GM18909 (cell line): ENCODE measurements around the gene MTCL1.

Experiments
- ATAC-seq: cut with Tn5 transposase; IDR thresholded peaks from one replicate; pipeline ENCODE4 v1.9.1; 2021; ENCODE audit warnings: mild to moderate bottlenecking; ENCODE audit not compliant: unreplicated experiment, poor library complexity

The MTCL1 gene

GRCh38 chr18:8803957-8804356, 98.6 kb downstream of the MTCL1 start:
- ATAC-seq = no peak

DNA sequence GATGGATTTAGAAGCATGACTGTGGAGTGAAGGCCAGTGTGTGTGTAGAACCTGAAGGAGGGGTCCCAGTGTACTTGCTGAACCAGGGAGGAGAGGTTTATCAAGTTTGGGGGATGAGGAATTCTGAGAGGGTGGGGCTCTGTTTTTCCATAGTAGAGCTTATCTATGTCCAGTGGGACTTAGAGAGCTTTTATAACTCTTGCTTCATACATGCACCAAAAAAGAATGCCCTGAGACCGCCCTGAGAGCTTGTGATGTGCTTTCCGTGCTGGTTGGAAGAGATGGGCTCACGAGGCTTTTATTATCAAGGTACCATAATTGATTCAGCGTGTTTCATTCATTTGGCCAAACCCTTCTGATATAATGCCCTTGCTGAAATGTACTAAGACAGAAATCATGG, 100.2 kb downstream of the MTCL1 start:
- ATAC-seq = no peak

DNA sequence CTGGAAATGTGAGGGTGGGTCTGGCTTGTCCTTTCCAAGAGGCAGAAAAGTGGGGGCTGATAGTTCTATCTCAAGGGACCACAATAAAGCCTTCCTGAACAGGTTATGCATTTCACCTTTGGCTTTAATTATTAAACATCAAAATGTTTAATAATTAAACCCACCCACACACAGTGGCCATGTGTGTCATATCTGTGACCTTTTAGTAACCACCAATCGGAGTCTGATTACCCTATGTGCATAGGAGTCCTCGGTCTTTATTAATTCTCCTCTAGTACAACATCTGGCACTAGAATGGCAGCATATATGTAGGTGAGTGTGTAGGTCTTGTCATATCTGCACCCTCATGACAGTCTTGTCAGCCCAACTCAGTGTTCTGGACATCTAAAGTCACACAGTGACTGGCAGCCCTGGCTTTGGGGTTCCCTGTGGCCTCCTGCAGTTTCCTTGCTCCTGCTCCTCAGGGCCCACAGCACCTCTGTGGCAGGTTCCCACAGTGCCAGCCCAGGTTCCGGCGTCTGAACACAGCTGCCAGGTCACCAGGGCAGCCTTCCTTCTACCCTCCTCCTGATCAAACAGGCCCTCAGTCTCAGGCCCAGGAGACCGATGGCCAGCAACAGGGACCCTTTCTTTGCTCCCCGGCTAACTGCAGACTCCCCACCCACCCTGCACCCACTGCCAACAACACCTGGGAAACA, 100.9 kb downstream of the MTCL1 start:
- ATAC-seq = no peak

DNA sequence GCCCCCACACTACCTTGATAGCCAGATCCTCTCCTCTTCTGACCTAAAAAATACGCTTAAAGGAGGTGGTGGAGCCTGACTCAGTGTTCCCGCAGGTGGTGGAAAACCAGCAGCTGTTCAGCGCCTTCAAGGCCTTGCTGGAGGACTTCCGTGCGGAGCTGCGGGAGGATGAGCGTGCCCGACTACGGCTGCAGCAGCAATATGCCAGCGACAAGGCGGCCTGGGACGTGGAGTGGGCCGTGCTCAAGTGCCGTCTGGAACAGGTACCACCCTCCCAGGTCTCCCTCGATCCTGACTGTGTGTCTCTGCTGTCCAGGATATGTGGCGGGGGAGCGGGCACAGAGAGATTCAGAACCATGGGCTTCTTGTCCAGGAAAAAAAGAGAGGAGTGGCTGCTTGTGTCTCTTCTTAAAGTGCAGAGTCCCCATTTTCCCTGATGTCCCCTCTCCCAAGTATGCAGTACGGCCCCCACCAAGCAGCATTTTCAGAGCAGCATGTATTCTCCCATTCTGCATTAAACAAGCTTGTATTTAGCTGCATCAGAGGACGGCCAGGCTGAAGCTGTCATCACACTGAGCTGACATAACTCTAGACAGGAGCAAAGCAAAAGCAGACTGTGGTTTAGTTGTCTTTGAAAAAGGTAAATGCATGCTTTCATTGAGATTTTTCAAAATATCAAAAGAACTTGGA, 101.6 kb downstream of the MTCL1 start:
- no peak for ATAC-seq

GRCh38 chr18:8807488-8807805, 102.1 kb downstream of the MTCL1 start:
- no peak for ATAC-seq

DNA sequence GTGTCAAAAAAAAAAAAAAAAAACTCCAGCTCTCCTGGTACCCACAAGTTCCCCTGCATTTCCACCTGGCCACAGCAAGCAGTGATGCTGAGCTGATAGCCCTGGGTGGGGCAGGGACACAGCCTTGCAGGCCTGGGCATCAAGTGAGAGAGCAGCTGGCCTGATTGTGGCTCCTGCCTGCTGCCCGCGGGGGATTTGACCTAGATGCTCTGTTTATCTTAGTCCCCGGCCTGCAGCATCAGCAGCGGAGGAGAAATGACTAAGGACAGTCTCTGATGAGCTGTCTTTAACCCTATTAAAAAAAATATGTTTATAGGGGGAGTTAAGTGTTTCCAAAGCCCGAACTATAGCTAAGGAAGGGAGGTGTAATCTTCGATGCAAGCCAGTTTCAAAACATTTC, 102.6 kb downstream of the MTCL1 start:
- ATAC-seq = no peak

GRCh38 chr18:8809514-8809913, 104.2 kb downstream of the MTCL1 start:
- no peak for ATAC-seq

DNA sequence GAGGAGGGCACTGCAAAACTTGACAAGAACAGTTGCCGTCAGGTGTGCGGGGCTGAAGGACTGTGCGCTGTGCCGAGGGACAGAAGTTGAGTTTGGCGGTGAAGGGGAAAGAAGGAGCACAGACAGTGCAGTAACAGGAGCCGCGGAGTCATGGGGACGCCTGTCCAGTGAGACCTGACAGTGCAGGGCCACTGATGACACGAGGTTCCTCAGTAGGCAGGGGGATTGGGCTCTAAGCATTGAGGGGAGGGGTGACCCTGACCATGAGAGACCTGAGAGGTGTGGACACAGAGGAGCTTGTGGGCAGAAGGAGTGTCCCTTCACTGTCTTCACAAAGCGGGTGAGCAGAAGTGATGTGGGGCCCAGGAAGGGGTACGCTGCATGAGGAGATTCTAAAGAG, 104.8 kb downstream of the MTCL1 start:
- ATAC-seq = no peak

DNA sequence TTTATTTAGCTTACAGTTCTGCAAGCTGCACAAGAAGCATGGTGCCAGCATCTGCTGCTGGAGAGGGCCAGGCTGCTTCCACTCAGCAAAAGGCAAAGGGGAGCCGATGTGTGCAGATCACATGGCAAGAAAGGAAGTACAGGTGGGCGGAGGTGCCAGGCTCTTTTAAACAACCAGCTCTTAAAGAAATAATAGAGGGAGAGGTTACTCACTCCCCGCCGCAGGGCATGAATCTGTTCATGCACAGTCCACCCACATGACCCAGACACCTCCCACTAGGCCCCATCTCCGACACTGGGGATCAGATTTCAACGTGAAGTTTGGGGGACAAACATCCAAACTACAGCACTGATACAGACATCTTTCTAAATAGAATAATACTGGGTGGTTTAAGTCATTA, 105.8 kb downstream of the MTCL1 start:
- no peak for ATAC-seq

- ATAC-seq = no peak
These were observed 107.3 kb downstream of the MTCL1 start for GRCh38 chr18:8812631-8813030.

DNA sequence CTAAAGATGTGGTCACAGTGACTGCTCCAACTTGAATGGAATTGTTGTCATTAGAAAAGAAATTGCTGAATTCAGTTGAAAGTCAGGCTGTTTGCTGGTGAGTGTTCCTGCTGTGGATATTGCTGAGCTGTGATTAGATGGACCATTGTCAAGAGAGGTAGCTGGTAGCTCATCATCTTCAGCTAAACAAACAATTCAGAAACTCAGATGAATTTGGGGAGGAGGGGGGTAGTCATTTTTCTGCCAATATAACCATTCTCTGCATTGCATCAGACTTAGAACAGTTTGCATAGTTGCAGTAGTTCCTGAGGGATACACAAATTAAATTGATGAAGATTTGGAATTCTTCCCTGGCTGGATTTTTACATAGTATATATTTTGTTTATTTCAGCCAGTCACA, 108.3 kb downstream of the MTCL1 start:
- ATAC-seq = no peak

- no peak for ATAC-seq
These were observed 108.8 kb downstream of the MTCL1 start for GRCh38 chr18:8814206-8814605.

- no peak for ATAC-seq
These were observed 110.9 kb downstream of the MTCL1 start for GRCh38 chr18:8816220-8816619.

- ATAC-seq = no peak
These were observed 111.5 kb downstream of the MTCL1 start for GRCh38 chr18:8816816-8817215.

DNA sequence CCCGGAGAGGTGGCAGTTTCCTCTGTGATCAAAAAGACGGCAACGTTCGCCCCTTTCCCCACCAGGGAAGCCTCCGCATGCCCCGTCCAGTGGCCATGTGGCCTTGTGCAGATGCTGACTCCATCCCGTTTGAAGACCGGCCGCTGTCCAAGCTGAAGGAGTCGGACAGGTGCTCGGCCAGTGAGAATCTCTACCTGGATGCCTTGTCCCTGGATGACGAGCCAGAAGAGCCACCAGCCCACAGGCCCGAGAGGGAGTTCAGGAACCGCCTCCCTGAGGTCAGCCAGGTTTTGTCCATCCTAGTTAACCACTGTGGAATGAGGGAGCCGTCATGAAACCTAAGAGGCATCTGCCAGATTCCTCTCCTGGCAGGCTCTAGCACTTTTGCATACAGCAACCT, 113.6 kb downstream of the MTCL1 start:
- no peak for ATAC-seq

- ATAC-seq = no peak
These were observed 115.2 kb downstream of the MTCL1 start for GRCh38 chr18:8820396-8821082.

DNA sequence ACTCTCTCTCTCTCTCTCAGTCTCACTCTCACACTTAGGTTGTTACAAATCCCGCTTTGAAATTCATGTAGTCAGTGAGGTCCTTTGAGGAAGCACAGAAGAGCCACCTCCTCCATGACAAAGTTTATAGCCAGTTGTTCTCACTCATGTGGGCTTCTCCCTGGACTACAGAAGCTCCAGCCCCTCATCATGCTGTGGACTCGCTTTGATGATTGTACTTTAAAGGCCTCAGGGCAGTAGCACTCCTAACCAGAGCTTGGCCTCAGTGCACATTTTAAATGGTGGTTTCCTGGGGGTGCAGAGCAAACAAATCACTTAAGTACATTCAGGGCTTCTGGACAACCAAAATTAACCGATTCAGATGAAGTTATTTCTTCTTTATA, 115.7 kb downstream of the MTCL1 start:
- no peak for ATAC-seq

DNA sequence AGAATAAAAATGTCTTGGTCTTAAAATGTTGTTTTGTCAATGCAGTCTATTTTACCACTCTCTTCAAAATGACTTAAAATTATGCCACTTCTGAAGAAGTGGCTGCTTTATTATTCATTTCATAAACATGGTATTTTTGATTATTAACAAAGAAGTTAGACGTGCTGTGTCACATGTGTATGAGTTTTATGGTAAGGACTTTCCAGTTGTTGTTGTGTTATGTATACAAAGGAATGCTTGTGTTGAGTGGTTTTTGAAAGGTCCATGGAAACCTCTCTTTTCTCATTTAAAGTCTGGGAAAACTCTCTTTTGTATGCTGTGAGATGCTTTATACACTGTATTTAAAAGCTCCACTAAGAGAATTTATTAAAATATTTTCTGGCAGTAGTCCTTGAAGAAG, 116.2 kb downstream of the MTCL1 start:
- no peak for ATAC-seq

GRCh38 chr18:8822643-8823042, 117.3 kb downstream of the MTCL1 start:
- no peak for ATAC-seq

GRCh38 chr18:8823530-8823929, 118.2 kb downstream of the MTCL1 start:
- no peak for ATAC-seq

- no peak for ATAC-seq
These were observed 119.5 kb downstream of the MTCL1 start for GRCh38 chr18:8824846-8825245.

GRCh38 chr18:8825273-8825672, 119.9 kb downstream of the MTCL1 start:
- no peak for ATAC-seq
